Suppressor macrophage (primary cell): ENCODE data around the gene PRXL2A.

Experiments
- DNase-seq, 4 experiments: peaks; one replicate each; pipeline ENCODE4 v3.0.0-alpha.2; 2020 to 2022

Gene PRXL2A

GRCh38 chr10:80447436-80448190 is 39.3 kb downstream of the PRXL2A start:
- DNase-seq, result no peak

- DNase-seq, result peak; percentile 27 to 67 (median 44)
Observed at GRCh38 chr10:80448209-80448942, 40.0 kb downstream of the PRXL2A start.

- DNase-seq, result no peak
Observed at GRCh38 chr10:80449520-80449919, 41.2 kb downstream of the PRXL2A start.

GRCh38 chr10:80451132-80451531 is 42.8 kb downstream of the PRXL2A start:
- DNase-seq, result peak in 3 of 4 experiments; percentile 36 to 69 (median 66)

- DNase-seq, result peak in 1 of 4 experiments; percentile 32
Observed at GRCh38 chr10:80452069-80452468, 43.7 kb downstream of the PRXL2A start.

GRCh38 chr10:80452640-80453039 is 44.3 kb downstream of the PRXL2A start:
- no peak for DNase-seq

- DNase-seq, result no peak
Observed at GRCh38 chr10:80453056-80453841, 44.9 kb downstream of the PRXL2A start.

- DNase-seq, result peak; percentile 86 to 97 (median 92)
Observed at GRCh38 chr10:80453842-80454512, 45.6 kb downstream of the PRXL2A start, which contains the start of gene TSPAN14. TSPAN14 (plus strand) TSS chr10:80454310; CDS start chr10:80489234, 34,924 bp downstream.

GRCh38 chr10:80454513-80455460 is 46.4 kb downstream of the PRXL2A start:
- DNase-seq, result peak; percentile 53 to 75 (median 70)

GRCh38 chr10:80455461-80456349 is 47.4 kb downstream of the PRXL2A start:
- no peak for DNase-seq

GRCh38 chr10:80457554-80458262 is 49.4 kb downstream of the PRXL2A start:
- no peak for DNase-seq

GRCh38 chr10:80458263-80458625 is 49.9 kb downstream of the PRXL2A start:
- no peak for DNase-seq

GRCh38 chr10:80458638-80459037 is 50.3 kb downstream of the PRXL2A start:
- no peak for DNase-seq

- peak; percentile 76 to 86 (median 78) for DNase-seq
Observed at GRCh38 chr10:80459047-80459865, 50.9 kb downstream of the PRXL2A start.

- peak; percentile 37 to 64 (median 56) for DNase-seq
Observed at GRCh38 chr10:80460399-80461207, 52.3 kb downstream of the PRXL2A start.

GRCh38 chr10:80461208-80462183 is 53.1 kb downstream of the PRXL2A start:
- DNase-seq, result peak; percentile 24 to 58 (median 52)
